ENCODE results near the gene RIN3. TPM values are rescaled to one million over a fixed set of nuclear protein-coding genes. Genes with fewer than 3 reads are reported as not detected.

The RIN3 gene
- total RNA-seq, 1 experiment from 2014 or later, result 1.5 TPM

DNA sequence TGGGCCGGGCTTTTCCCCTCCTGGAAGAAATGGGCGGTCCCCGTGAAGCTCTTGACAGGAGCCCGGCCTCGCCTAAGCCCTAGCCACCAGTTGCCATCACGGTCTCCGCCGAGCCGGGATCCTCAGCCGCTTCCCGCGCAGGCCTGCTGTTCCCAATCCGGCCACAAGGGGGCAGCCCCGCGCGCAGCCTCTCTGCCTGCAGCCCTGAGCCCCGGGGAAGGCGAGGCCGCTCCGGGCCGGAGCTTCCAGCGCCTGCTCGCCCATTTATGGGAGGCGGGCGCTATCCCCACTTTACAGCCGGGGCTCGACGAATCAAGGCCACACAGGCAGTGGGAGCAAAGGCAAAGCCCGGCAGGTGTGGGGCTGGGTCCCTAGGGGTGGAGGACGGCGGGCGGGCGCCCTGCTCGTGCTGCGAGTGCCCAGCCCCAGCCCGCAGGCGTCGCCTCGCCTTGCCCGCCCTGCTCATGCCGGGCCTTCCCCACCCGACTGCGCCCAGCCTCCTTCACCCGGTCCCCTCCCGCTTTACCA, 173.4 kb downstream of the RIN3 start:
- peak overlapping the region; percentile 42 to 70 for H3K4me3 Mint-ChIP-seq
- no peaks in the 10 kb centered on the region for H3K9me3 ChIP-seq (ENCODE audit: control insufficient read depth, low read depth, low read length)

More for the DNA sequence above, 173.4 kb downstream of the RIN3 start:
- Histone ChIP-seq H4K8ac (replicated peaks; ENCODE audit: insufficient read length, low read depth, low read length) (no peak overlapping the region), H3K4me2 (ENCODE audit: insufficient read depth, insufficient read length, low read length) (peak overlapping the region; percentile 30), H3T11ph (ENCODE audit: low read length) (no peak overlapping the region), H4K5ac (ENCODE audit: insufficient read length, low read depth, low read length) (no peak overlapping the region), H3K79me1 (ENCODE audit: insufficient read depth, low read depth, low read length, poor library complexity, severe bottlenecking) (no peaks in the 10 kb centered on the region), H3K27me3 (ENCODE audit: insufficient read depth, low read length) (peaks cover 11% of the 10 kb centered on the region; the same call in 1 of the 2 replicates), H3K23me2 (ENCODE audit: insufficient read length, low read depth, low read length, poor library complexity, severe bottlenecking) (peaks cover 9% of the 10 kb centered on the region), H2BK15ac (ENCODE audit: low read depth, low read length) (no peak overlapping the region), H3K4me1 (ENCODE audit: insufficient read depth, low read length) (no peaks in the 10 kb centered on the region), H2BK5ac (ENCODE audit: insufficient read length, low read length) (no peak overlapping the region), H3K79me2 (ENCODE audit: insufficient read depth, low read length) (no peaks in the 10 kb centered on the region), H2AFZ (ENCODE audit: low read length) (no peak overlapping the region), H4K20me1 (ENCODE audit: control insufficient read depth, insufficient read depth, insufficient read length) (no peaks in the 10 kb centered on the region), H3K27ac (ENCODE audit: insufficient read length, low read depth, low read length) (no peak overlapping the region), H2BK12ac (ENCODE audit: insufficient read length, low read depth, low read length) (no peak overlapping the region), H3K14ac (ENCODE audit: insufficient read depth, low read length) (no peak overlapping the region), H3K9ac (ENCODE audit: extremely low read depth, insufficient read length, low read length) (no peak overlapping the region), H3K56ac (ENCODE audit: insufficient read length, low read depth, low read length) (no peak overlapping the region), H3K18ac (ENCODE audit: insufficient read length, low read depth, low read length) (no peak overlapping the region), H2BK20ac (ENCODE audit: low read depth, low read length, poor library complexity, severe bottlenecking) (no peak overlapping the region), H2BK120ac (ENCODE audit: low read depth, low read length, poor library complexity, severe bottlenecking) (no peak overlapping the region), H4K91ac (ENCODE audit: insufficient read length, low read depth, low read length) (no peak overlapping the region), H3K23ac (ENCODE audit: insufficient read length, low read depth, low read length) (no peak overlapping the region), H2AK5ac (ENCODE audit: insufficient read length, low read length) (no peak overlapping the region), H3K4ac (ENCODE audit: low read depth, low read length) (no peak overlapping the region)
- H3K27me3 Mint-ChIP-seq (ENCODE audit: low read depth), result peaks cover 34% of the 10 kb centered on the region
- DNase-seq, result peak; percentile 93
- peaks cover 0 to 2% of the 10 kb centered on the region in 2 experiments; a peak in 1 of 4 replicates for H3K4me1 Mint-ChIP-seq
- H3K36me3 Mint-ChIP-seq (ENCODE audit: insufficient read depth in 1 of 3, low read depth in 3 of 3), result no peaks in the 10 kb centered on the region
- H3K9me3 Mint-ChIP-seq, result no peaks in the 10 kb centered on the region
- no peak overlapping the region for H3K27ac Mint-ChIP-seq
- TF ChIP-seq, protein P1, sequence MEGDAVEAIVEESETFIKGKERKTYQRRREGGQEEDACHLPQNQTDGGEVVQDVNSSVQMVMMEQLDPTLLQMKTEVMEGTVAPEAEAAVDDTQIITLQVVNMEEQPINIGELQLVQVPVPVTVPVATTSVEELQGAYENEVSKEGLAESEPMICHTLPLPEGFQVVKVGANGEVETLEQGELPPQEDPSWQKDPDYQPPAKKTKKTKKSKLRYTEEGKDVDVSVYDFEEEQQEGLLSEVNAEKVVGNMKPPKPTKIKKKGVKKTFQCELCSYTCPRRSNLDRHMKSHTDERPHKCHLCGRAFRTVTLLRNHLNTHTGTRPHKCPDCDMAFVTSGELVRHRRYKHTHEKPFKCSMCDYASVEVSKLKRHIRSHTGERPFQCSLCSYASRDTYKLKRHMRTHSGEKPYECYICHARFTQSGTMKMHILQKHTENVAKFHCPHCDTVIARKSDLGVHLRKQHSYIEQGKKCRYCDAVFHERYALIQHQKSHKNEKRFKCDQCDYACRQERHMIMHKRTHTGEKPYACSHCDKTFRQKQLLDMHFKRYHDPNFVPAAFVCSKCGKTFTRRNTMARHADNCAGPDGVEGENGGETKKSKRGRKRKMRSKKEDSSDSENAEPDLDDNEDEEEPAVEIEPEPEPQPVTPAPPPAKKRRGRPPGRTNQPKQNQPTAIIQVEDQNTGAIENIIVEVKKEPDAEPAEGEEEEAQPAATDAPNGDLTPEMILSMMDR (conservative IDR thresholded peaks at IDR 0.05), result peak; percentile 99
- no CpG with 5 or more reads among the region's 45 CpGs for whole genome bisulfite sequencing (ENCODE audit: extremely low coverage, insufficient read length, low lambda C conversion rate)
